Activated CD8-positive, alpha-beta memory T cell treated with anti-CD3 and anti-CD28 coated beads, Interleukin-2, amount 10 ng/mL, durations not matched to agents 7 days and 5 days (primary cell): ENCODE results near the gene CFAP410. TPM values are rescaled to one million over a fixed set of nuclear protein-coding genes. Genes with fewer than 3 reads are reported as not detected.

Source experiments
- ATAC-seq: fragments of 150-1000 bp; cut with Tn5 transposase; one replicate; pipeline ENCODE4 v1.10.0; 2021; ENCODE audit warnings: moderate library complexity
- CTCF ChIA-PET: fragments of 350-600 bp; sonication (Branson Sonifier 250); formaldehyde crosslinking; loops from one replicate; lab custom pipeline; 2021; ENCODE audit warnings: antibody characterized with exemption; lab: Charles Lee
- DNase-seq: peaks from one replicate; pipeline ENCODE4 v3.0.0-alpha.2; 2020
- H3K27ac Mint-ChIP-seq: one replicate; pipeline ENCODE4 v1.8.0; 2021; ENCODE audit warnings: mild to moderate bottlenecking, mixed read lengths
- H3K27me3 Mint-ChIP-seq: one replicate; pipeline ENCODE4 v1.8.0; 2021; ENCODE audit warnings: mixed read lengths
- H3K36me3 Mint-ChIP-seq: one replicate; pipeline ENCODE4 v1.8.0; 2021; ENCODE audit warnings: mild to moderate bottlenecking, mixed read lengths
- H3K4me1 Mint-ChIP-seq: one replicate; pipeline ENCODE4 v1.8.0; 2021; ENCODE audit warnings: mixed read lengths
- H3K4me3 Mint-ChIP-seq: one replicate; pipeline ENCODE4 v1.8.0; 2021; ENCODE audit warnings: mild to moderate bottlenecking, moderate library complexity, mixed read lengths
- H3K9me3 Mint-ChIP-seq: one replicate; pipeline ENCODE4 v1.8.0; 2022; ENCODE audit warnings: low read depth, mixed read lengths
- total RNA-seq, 2 experiments: library from RNA; stranded (reverse); gene quantifications; one replicate each; pipeline ENCODE4 v1.2.3, GENCODE V29; 2021

Gene CFAP410
- total RNA-seq, 2 experiments from 2014 or later: 14.8 to 15.3 TPM

DNA sequence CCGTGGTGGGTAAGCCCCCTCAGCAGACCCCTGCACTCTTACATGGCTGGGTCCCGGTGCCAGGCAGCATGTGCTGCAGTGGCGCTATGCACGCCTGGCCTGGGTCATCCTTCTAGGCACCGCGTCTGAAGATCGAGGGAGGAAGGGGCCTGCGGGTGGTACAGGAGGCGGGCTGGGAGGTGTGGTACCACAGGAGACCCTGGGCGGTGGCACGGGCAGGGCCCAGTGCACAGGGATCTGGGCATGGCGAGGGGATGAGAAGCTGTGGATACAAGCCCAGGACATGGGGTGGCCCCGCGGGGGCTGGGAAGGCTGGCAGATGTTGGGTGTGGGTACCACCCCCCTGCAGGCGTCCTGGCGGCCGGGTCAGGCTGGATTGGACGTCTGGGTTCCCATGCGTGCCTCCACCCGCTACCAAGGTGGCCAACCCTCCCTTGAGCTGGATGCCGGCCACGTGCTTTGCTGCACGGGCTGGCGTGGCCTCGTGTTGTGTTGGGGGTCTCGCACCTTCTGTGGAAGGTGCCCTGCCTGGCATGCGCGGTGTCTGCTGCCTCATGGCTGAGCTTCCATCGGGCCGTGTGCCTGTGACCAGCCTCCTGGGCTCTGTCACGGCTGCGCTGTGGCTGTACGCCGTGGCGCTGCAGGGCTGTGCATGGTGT is 19.7 kb downstream of the CFAP410 start:
- H3K4me1 Mint-ChIP-seq: no peaks in the 10 kb centered on the region
- no peak overlapping the region for H3K27ac Mint-ChIP-seq
- peaks cover 5% of the 10 kb centered on the region for H3K36me3 Mint-ChIP-seq
- DNase-seq (no peak), ATAC-seq (no peak)
- H3K9me3 Mint-ChIP-seq: no peaks in the 10 kb centered on the region
- H3K4me3 Mint-ChIP-seq: no peak overlapping the region
- CTCF ChIA-PET: no interaction called here
- no peaks in the 10 kb centered on the region for H3K27me3 Mint-ChIP-seq

DNA sequence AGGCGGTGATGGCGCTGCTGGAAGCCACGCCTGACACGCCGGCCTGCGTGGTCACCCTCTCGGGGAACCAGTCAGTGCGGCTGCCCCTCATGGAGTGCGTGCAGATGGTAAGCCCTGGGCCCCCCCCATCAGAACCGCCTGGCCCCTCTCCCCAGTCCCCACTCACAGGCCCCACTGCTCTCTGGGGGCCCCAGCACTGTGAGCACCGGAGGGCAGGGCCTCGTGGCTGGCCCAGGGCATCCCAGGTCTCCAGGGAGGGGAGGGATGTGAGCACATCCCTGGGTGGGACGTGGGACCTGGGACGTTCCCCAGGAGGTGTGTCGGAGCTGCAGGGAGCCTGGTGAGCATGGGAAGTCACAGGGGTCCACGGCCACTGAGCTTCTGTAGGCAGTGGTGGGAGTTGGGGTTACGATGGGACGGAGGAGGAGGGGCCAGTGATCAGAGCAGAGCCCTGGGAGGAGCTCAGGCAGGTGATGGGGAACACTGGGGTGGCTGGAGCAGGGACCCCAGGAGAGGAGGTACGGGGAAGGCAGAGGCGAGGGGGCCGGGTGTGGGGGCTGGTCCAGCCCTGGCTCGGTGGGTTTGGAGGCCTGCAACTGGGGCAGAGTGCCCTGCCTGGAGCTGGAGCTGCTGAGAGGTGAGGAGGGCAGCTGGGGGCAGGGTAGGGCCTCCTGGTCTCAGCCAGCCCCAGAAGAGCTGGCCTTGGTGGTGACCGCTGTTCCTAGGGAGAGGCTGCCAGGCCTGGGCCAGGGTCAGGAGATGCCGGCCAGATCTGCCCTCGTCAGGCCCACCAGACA is 20.5 kb downstream of the CFAP410 start:
- H3K27me3 Mint-ChIP-seq: no peaks in the 10 kb centered on the region
- H3K4me1 Mint-ChIP-seq: no peaks in the 10 kb centered on the region
- CTCF ChIA-PET: no interaction called here
- DNase-seq (no peak), ATAC-seq (no peak)
- peaks cover 5% of the 10 kb centered on the region for H3K36me3 Mint-ChIP-seq
- H3K9me3 Mint-ChIP-seq: no peaks in the 10 kb centered on the region
- H3K27ac Mint-ChIP-seq: no peak overlapping the region
- H3K4me3 Mint-ChIP-seq: no peak overlapping the region

DNA sequence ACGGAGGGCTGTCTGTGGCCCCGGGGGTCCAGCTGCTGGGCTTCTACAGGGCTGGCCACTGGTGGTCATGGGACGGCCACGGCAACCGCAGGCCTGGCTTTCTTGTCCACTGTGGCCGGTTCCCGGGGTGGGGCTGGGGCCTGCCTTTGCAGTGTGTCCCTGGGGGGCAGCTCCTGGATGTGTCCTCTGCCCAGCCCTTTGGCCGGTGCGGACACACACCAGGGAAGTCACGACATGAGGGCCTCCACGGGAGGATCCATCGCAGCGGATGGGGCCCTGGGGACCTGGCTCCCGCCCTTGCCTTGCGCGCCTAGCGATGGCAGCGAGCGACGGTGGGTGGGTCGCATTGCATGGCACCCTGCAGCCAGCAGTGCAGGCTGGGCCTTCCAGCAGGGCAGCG is 21.3 kb downstream of the CFAP410 start:
- Mint-ChIP-seq H3K27ac (no peak overlapping the region), H3K4me1 (no peaks in the 10 kb centered on the region), H3K36me3 (peaks cover 5% of the 10 kb centered on the region), H3K27me3 (no peaks in the 10 kb centered on the region), H3K4me3 (no peak overlapping the region), H3K9me3 (no peaks in the 10 kb centered on the region)
- no peak for ATAC-seq
- CTCF ChIA-PET: no interaction called here
- DNase-seq: no peak

DNA sequence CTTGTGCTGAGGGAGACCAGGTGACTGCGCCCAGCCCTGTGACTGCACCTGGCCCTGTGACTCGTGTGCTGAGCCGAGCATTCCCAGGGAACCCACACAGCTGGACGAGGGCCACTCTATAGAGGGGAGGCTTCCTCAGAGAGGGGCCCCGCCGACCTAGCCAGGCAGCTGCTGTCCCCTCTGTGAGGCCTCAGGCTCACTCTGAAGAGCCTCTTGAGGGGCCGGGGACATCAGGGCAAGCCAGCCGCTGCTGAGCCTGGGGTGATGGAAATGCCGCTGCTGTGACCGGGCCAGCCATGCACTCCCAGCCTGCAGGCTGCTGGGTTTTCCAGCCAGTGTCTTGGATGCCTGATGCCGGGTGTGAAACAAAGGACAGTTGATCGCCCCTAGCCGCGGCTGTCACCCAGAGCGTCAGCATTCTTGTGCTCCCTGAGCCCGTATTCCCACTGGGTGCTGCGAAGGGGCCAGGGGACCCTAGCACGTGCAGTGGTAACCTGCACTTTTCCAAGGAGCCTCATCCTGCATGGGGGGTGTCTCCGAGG is 21.9 kb downstream of the CFAP410 start:
- Mint-ChIP-seq H3K4me3 (no peak overlapping the region), H3K9me3 (no peaks in the 10 kb centered on the region), H3K27me3 (no peaks in the 10 kb centered on the region), H3K36me3 (peaks cover 5% of the 10 kb centered on the region), H3K4me1 (no peaks in the 10 kb centered on the region), H3K27ac (no peak overlapping the region)
- CTCF ChIA-PET: no interaction called here
- no peak for ATAC-seq
- DNase-seq: no peak

DNA sequence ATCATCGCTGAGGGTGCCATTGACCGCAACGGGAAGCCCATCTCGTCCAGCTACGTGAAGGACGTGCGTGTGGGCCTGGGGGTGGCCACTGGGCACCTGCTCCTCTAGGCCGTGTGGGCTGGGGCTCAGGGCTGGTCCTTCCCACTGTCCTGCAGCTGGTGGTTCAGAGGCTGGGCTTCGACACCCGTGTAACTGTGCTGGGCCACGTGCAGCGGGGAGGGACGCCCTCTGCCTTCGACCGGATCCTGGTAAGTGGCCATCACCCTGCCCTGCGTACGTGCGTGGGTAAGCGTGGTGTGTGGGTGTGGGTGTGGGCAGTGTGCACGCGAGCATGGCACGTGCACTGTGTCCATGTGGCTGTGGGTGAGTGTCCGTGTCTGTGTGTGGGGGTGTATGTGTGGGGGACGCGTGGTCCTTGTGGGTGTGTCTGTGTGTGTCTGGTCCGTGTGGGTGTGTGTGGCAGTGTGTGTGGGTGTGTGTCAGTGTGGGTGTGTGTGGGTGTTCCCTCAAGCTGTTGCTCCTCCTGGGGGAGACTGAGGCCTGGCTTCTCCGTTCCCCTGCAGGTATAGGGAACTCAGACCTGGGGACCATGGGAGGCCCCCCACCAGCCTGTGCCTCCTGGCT is 22.8 kb downstream of the CFAP410 start:
- Mint-ChIP-seq H3K9me3 (no peaks in the 10 kb centered on the region), H3K4me1 (no peaks in the 10 kb centered on the region), H3K27me3 (no peaks in the 10 kb centered on the region), H3K36me3 (peaks cover 5% of the 10 kb centered on the region), H3K27ac (no peak overlapping the region), H3K4me3 (no peak overlapping the region)
- CTCF ChIA-PET: no interaction called here
- ATAC-seq (no peak), DNase-seq (no peak)

DNA sequence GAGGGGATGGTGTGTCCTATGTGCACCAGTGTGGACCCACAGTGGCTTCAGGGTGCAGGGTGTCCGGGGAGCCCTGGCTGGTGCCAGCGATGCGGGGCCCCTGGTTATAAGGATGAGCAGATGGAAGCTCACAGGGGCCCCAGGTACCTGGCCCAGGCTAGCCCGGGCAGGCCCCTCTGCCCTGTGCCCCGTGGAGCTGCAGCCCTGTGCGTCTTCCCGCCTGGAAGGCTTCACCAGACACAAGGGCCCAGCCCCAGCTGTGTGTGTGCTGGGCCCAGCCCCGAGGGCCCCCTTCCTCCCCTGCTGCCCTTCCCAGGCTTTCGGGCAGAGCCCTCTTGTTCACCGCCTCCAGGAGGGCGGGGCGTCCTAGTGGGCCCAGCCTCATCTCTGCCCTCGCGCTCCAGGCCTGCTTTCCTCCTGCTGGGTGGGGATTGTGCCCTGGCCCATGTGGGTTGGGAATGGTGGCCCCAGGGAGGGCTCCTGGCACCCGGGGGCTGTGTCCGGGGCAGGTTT is 23.4 kb downstream of the CFAP410 start:
- Mint-ChIP-seq H3K4me1 (no peaks in the 10 kb centered on the region), H3K4me3 (no peak overlapping the region), H3K9me3 (no peaks in the 10 kb centered on the region), H3K27me3 (no peaks in the 10 kb centered on the region), H3K36me3 (peaks cover 10% of the 10 kb centered on the region), H3K27ac (peak overlapping the region; percentile 43)
- DNase-seq (no peak), ATAC-seq (no peak)
- CTCF ChIA-PET: interaction anchor here (1.0 kb wide), 1 partner anchor 18 kb away, joined by 4 read pairs; no protein-coding TSS in a partner anchor

DNA sequence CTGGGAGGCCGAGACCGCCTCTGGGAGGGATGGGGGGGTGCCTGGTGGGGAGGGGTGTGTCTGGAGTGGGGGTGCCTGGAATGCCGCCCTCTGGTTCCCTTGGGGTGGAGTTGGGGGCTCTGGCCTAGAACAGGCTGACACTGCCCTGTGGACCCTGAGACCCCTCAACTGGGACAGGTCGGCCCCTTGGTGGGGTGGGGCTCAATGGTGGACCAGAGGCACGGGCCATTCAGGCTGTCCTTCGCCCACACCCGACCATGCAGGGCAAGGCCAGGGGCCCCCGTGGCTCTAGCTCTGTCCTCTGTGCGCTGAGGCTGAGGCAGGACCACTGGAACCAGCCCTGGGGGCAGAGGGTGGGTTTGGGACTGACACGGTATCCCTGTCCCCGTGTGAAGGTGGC is 24.6 kb downstream of the CFAP410 start:
- no peaks in the 10 kb centered on the region for H3K4me1 Mint-ChIP-seq

DNA sequence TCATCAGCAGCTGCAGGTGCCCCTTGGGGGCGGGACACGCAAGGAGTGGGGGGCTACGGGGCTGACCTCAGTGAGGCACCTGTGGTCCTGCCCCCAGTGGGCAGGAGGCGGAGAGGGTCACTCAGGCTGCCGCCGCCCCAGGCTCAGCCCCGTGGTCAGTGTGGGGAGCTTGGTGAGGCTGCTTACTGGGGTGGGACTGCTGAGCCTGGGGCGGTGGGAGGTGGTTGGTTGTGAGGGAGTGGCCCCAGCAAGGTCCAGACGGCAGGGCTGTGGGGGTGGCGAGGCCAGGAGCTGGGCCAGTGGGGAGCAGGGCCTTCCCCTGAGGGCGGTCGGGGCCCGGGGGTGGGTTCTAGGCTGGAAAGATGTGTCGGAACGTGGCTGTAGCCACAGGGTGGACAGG is 25.1 kb downstream of the CFAP410 start:
- Mint-ChIP-seq H3K4me1 (no peaks in the 10 kb centered on the region), H3K36me3 (peaks cover 10% of the 10 kb centered on the region), H3K9me3 (no peaks in the 10 kb centered on the region), H3K27ac (no peak overlapping the region), H3K4me3 (no peak overlapping the region), H3K27me3 (no peaks in the 10 kb centered on the region)
- CTCF ChIA-PET: interaction anchor here (1.2 kb wide), 1 partner anchor 9 kb away, joined by 3 read pairs; no protein-coding TSS in a partner anchor
- DNase-seq (no peak), ATAC-seq (no peak)

More for the DNA sequence above, 24.6 kb downstream of the CFAP410 start:
- no peak for ATAC-seq
- no peak for DNase-seq
- CTCF ChIA-PET: interaction anchor here (1.2 kb wide), 1 partner anchor 9 kb away, joined by 3 read pairs; no protein-coding TSS in a partner anchor
- H3K27ac Mint-ChIP-seq: no peak overlapping the region
- no peaks in the 10 kb centered on the region for H3K9me3 Mint-ChIP-seq
- no peaks in the 10 kb centered on the region for H3K27me3 Mint-ChIP-seq
- H3K4me3 Mint-ChIP-seq: no peak overlapping the region
- peaks cover 10% of the 10 kb centered on the region for H3K36me3 Mint-ChIP-seq

DNA sequence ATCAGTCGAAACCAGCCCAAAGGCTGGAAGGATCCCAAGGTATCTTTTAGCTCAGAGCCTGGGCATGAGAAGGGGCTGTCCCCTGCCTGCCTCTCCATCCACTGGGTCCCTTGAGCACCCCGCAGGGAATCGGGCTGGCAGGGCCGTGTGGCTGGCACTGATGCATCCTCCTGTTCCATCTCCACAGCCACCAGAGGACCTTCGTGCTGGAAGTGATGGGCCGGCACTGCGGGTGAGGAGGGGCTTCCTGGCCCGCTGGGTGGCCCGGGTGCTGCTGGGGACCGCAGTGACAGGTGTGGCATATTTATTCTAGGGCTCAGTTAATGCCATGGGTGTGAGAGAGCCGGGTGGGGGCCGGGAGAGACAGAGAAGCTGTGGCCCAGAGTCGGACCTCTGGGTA is 25.7 kb downstream of the CFAP410 start:
- Mint-ChIP-seq H3K4me1 (no peaks in the 10 kb centered on the region), H3K9me3 (no peaks in the 10 kb centered on the region), H3K4me3 (no peak overlapping the region), H3K27me3 (no peaks in the 10 kb centered on the region), H3K27ac (no peak overlapping the region), H3K36me3 (peaks cover 9% of the 10 kb centered on the region)
- DNase-seq: no peak
- ATAC-seq: no peak
- CTCF ChIA-PET: interaction anchor here (1.2 kb wide), 1 partner anchor 8 kb away, joined by 3 read pairs; no protein-coding TSS in a partner anchor

DNA sequence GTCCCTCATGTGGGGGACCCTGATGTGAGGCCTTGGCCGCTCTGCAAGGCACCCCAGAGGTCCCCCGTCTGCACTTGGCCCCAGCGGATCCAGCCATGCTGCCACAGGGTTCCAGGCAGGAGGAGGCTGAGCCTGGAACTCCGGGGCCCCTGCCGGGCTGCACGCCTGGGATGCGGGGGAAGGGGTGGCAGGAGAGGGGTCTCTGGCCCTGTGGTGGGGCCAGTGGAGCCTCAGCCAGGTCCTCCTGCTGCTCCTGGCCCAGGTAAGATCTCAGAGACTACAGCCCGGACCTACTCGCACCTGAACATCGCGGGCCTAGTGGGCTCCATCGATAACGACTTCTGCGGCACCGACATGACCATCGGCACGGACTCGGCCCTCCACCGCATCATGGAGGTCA is 26.5 kb downstream of the CFAP410 start:
- no peak overlapping the region for H3K27ac Mint-ChIP-seq
- H3K4me1 Mint-ChIP-seq: no peaks in the 10 kb centered on the region
- no peak overlapping the region for H3K4me3 Mint-ChIP-seq
- H3K27me3 Mint-ChIP-seq: no peaks in the 10 kb centered on the region
- CTCF ChIA-PET: no interaction called here
- ATAC-seq: no peak
- H3K9me3 Mint-ChIP-seq: no peaks in the 10 kb centered on the region
- H3K36me3 Mint-ChIP-seq: peaks cover 12% of the 10 kb centered on the region
- no peak for DNase-seq

DNA sequence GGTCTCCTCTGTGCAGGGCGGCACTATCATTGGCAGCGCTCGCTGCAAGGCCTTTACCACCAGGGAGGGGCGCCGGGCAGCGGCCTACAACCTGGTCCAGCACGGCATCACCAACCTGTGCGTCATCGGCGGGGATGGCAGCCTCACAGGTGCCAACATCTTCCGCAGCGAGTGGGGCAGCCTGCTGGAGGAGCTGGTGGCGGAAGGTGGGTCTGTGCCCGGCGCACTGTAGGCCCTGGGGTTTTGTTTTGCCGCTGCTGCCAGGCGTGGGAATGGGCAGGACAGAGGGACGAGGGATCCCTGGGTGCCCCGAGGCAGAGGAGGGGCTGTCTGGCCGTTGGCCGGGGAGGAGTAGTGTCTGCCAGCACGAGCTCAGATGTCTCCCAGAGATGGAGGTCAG is 27.1 kb downstream of the CFAP410 start:
- DNase-seq: no peak
- Mint-ChIP-seq H3K9me3 (no peaks in the 10 kb centered on the region), H3K4me3 (no peak overlapping the region), H3K36me3 (peaks cover 14% of the 10 kb centered on the region), H3K27ac (no peak overlapping the region), H3K4me1 (no peaks in the 10 kb centered on the region), H3K27me3 (no peaks in the 10 kb centered on the region)
- ATAC-seq: no peak
- CTCF ChIA-PET: no interaction called here

DNA sequence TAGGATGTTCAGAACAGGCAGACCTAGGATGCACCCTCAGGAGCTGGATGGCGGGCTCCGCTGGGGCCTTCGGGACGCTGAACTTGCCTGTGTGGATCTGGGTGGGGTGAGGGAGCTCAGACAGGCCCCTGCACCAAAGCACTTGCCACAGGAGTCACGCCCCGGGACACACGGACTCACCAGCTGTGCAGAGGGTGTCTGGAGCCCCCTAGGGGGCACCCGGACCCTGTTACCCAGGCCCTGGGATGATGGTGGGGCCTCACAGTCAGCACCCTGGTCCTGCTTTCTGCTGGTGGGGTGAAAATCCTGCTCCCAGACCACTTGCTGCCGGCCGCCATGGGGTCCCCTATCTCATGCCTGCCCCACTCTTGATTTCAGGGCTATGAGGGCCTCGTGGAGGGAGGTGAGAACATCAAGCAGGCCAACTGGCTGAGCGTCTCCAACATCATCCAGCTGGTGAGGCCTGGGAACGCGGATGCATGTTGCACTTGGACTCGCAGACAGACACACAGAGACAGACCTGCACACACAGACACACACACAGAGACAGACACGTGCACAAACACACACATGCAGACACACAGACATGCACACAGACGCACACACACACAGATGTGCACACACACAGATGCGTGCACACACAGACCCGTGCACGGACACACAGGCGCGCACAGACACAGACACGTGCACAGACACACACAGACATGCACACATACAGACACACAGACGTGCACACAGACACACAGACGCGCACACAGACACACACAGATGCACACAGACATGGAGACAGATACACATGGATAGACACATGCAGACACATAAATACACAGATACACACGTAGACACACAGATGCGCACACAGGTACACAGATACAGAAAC is 28.3 kb downstream of the CFAP410 start:
- CTCF ChIA-PET: no interaction called here
- Mint-ChIP-seq H3K4me1 (no peaks in the 10 kb centered on the region), H3K4me3 (no peak overlapping the region), H3K27me3 (no peaks in the 10 kb centered on the region), H3K9me3 (no peaks in the 10 kb centered on the region), H3K27ac (no peak overlapping the region), H3K36me3 (peaks cover 13% of the 10 kb centered on the region)
- no peak for ATAC-seq
- no peak for DNase-seq
